ENCODE data around the gene CCDC7.

DNA sequence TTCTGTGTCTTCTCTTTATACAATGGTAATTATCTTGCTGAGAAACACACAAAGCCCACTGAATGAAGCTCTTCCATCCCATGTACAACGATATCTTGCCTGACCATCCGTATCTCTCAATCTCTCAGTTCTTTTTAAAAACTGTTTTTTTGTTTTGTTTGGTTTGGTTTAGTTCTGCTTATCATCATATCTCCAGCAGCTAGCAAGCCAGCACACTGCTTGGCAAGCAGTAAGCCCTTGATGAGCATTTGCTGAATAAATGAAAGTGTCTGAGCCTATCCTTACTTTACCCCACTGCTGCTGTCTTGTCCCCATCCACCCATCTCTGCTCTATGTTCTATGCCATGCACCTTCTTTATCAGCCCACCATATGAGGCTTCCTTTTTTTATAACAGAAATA, 477.9 kb downstream of the CCDC7 start:
- TF ChIP-seq, protein P1, sequence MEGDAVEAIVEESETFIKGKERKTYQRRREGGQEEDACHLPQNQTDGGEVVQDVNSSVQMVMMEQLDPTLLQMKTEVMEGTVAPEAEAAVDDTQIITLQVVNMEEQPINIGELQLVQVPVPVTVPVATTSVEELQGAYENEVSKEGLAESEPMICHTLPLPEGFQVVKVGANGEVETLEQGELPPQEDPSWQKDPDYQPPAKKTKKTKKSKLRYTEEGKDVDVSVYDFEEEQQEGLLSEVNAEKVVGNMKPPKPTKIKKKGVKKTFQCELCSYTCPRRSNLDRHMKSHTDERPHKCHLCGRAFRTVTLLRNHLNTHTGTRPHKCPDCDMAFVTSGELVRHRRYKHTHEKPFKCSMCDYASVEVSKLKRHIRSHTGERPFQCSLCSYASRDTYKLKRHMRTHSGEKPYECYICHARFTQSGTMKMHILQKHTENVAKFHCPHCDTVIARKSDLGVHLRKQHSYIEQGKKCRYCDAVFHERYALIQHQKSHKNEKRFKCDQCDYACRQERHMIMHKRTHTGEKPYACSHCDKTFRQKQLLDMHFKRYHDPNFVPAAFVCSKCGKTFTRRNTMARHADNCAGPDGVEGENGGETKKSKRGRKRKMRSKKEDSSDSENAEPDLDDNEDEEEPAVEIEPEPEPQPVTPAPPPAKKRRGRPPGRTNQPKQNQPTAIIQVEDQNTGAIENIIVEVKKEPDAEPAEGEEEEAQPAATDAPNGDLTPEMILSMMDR (IDR thresholded peaks at IDR 0.05 in 4 of 5, conservative IDR thresholded peaks at IDR 0.05 in 1 of 5): no peak
- TF ChIP-seq POLR2A (IDR thresholded peaks at IDR 0.05): no peak
